ENCODE measurements around the gene AKR1D1.

DNA sequence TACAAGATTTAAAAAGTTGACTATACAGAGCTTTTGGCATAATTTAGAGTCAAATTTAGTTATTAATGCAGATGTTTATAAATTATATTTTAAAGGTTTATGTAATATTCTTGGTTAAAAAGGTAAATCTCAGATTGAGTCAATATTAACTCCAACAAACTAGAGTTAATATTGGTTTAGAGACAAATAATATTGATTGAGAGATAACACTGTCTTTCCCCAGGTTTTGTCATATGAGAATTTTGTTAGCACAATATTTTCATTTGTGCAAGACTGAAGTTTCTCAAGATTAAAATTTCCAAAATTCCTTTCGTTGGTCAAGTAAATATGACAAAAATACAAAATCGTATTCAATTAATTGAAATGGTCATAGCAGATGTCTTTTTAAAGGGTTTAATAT is 12.9 kb upstream of the AKR1D1 start:
- TF ChIP-seq, protein P1, sequence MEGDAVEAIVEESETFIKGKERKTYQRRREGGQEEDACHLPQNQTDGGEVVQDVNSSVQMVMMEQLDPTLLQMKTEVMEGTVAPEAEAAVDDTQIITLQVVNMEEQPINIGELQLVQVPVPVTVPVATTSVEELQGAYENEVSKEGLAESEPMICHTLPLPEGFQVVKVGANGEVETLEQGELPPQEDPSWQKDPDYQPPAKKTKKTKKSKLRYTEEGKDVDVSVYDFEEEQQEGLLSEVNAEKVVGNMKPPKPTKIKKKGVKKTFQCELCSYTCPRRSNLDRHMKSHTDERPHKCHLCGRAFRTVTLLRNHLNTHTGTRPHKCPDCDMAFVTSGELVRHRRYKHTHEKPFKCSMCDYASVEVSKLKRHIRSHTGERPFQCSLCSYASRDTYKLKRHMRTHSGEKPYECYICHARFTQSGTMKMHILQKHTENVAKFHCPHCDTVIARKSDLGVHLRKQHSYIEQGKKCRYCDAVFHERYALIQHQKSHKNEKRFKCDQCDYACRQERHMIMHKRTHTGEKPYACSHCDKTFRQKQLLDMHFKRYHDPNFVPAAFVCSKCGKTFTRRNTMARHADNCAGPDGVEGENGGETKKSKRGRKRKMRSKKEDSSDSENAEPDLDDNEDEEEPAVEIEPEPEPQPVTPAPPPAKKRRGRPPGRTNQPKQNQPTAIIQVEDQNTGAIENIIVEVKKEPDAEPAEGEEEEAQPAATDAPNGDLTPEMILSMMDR (IDR thresholded peaks at IDR 0.05), result no peak
- TF ChIP-seq POLR2A (IDR thresholded peaks at IDR 0.05) (no peak), EP300 (IDR thresholded peaks at IDR 0.05) (no peak)
